Natural killer cell treated with Interleukin-12 subunit alpha and Interleukin-12 subunit beta and Interleukin-15 and Interleukin-18, amount 100 ng/mL, for 72 hours (primary cell): ENCODE results near the gene HMGCR. TPM values are rescaled to one million over a fixed set of nuclear protein-coding genes. Genes with fewer than 3 reads are reported as not detected.
A peak's percentile ranks its signal among the peaks of the same experiment; 100 is the strongest.

Source experiments
- ATAC-seq, 2 donors: fragments of 150-1000 bp; cut with Tn5 transposase in 1 of 2; sonication (Bioruptor Pico), chemical (Tn5 transposase) in 1 of 2; 2 replicates each; pipeline ENCODE4 v1.10.0; 2021
- DNase-seq: peaks from one replicate; pipeline ENCODE4 v3.0.0; 2022; ENCODE audit warnings: low spot score
- H3K27ac Mint-ChIP-seq, 2 donors: 1 replicate in 1 of 2; 2 replicates in 1 of 2; pipeline ENCODE4 v1.8.0; 2022; ENCODE audit warnings: mixed read lengths in 2 of 2, mild to moderate bottlenecking in 1 of 2, moderate library complexity in 1 of 2
- H3K27me3 Mint-ChIP-seq, 2 donors: 1 replicate in 1 of 2; 2 replicates in 1 of 2; pipeline ENCODE4 v1.8.0; 2022; ENCODE audit warnings: mixed read lengths in 2 of 2
- H3K36me3 Mint-ChIP-seq: one replicate; pipeline ENCODE4 v1.8.0; 2022; ENCODE audit warnings: mixed read lengths
- H3K4me1 Mint-ChIP-seq, 2 donors: 1 replicate in 1 of 2; 2 replicates in 1 of 2; pipeline ENCODE4 v1.8.0; 2022; ENCODE audit warnings: low read depth in 2 of 2, mixed read lengths in 2 of 2, mild to moderate bottlenecking in 1 of 2
- H3K4me3 Mint-ChIP-seq: one replicate; pipeline ENCODE4 v1.8.0; 2022; ENCODE audit warnings: mixed read lengths
- H3K9me3 Mint-ChIP-seq: 2 replicates; pipeline ENCODE4 v1.8.0; 2022; ENCODE audit warnings: mixed read lengths
- total RNA-seq, 2 donors: library from RNA; stranded (reverse); gene quantifications; one replicate each; pipeline ENCODE4 v1.2.3, GENCODE V29; 2022

The HMGCR gene
- total RNA-seq, 2 donors from 2014 or later = 78.5 to 110 TPM

- Mint-ChIP-seq H3K4me1 (peaks cover 6 to 9% of the 10 kb centered on the region in 2 donors), H3K9me3 (no peaks in the 10 kb centered on the region), H3K27ac (peak overlapping the region in 1 of 2 donors; percentile 70), H3K4me3 (no peak overlapping the region), H3K36me3 (peaks cover 48% of the 10 kb centered on the region), H3K27me3 (no peaks in the 10 kb centered on the region)
- ATAC-seq (no peak), DNase-seq (no peak)
Observed at GRCh38 chr5:75351139-75351926, 14.3 kb downstream of the HMGCR start.

GRCh38 chr5:75355236-75355635, 18.2 kb downstream of the HMGCR start:
- peaks cover 0 to 8% of the 10 kb centered on the region in 2 donors for H3K4me1 Mint-ChIP-seq
- H3K27ac Mint-ChIP-seq = no peak overlapping the region
- peaks cover 48% of the 10 kb centered on the region for H3K36me3 Mint-ChIP-seq
- H3K27me3 Mint-ChIP-seq = no peaks in the 10 kb centered on the region
- H3K4me3 Mint-ChIP-seq = no peak overlapping the region
- no peaks in the 10 kb centered on the region for H3K9me3 Mint-ChIP-seq
- DNase-seq (no peak), ATAC-seq (no peak)

- Mint-ChIP-seq H3K4me3 (no peak overlapping the region), H3K27ac (no peak overlapping the region), H3K9me3 (no peaks in the 10 kb centered on the region), H3K4me1 (peaks cover 0 to 4% of the 10 kb centered on the region in 2 donors), H3K27me3 (no peaks in the 10 kb centered on the region), H3K36me3 (peaks cover 39% of the 10 kb centered on the region)
- DNase-seq = no peak
- ATAC-seq = no peak
Observed at GRCh38 chr5:75356719-75357118, 19.7 kb downstream of the HMGCR start.

- DNase-seq (no peak), ATAC-seq (no peak)
- no peak overlapping the region for H3K27ac Mint-ChIP-seq
- peaks cover 32% of the 10 kb centered on the region for H3K36me3 Mint-ChIP-seq
- peaks cover 0 to 4% of the 10 kb centered on the region in 2 donors for H3K4me1 Mint-ChIP-seq
- no peak overlapping the region for H3K4me3 Mint-ChIP-seq
- H3K9me3 Mint-ChIP-seq = no peaks in the 10 kb centered on the region
- no peaks in the 10 kb centered on the region for H3K27me3 Mint-ChIP-seq
Observed at GRCh38 chr5:75358117-75358516, 21.1 kb downstream of the HMGCR start.

GRCh38 chr5:75361310-75361709, 24.3 kb downstream of the HMGCR start:
- DNase-seq = no peak
- no peaks in the 10 kb centered on the region for H3K27me3 Mint-ChIP-seq
- no peak overlapping the region for H3K4me3 Mint-ChIP-seq
- ATAC-seq = no peak
- peaks cover 24% of the 10 kb centered on the region for H3K36me3 Mint-ChIP-seq
- H3K27ac Mint-ChIP-seq = no peak overlapping the region
- peaks cover 0 to 4% of the 10 kb centered on the region in 2 donors for H3K4me1 Mint-ChIP-seq
- no peaks in the 10 kb centered on the region for H3K9me3 Mint-ChIP-seq

GRCh38 chr5:75362474-75362975, 25.5 kb downstream of the HMGCR start:
- ATAC-seq (no peak), DNase-seq (no peak)
- H3K36me3 Mint-ChIP-seq = peaks cover 14% of the 10 kb centered on the region
- H3K9me3 Mint-ChIP-seq = no peaks in the 10 kb centered on the region
- H3K4me3 Mint-ChIP-seq = no peak overlapping the region
- no peak overlapping the region for H3K27ac Mint-ChIP-seq
- H3K4me1 Mint-ChIP-seq = peaks cover 1 to 6% of the 10 kb centered on the region in 2 donors
- H3K27me3 Mint-ChIP-seq = no peaks in the 10 kb centered on the region

GRCh38 chr5:75363111-75363510, 26.1 kb downstream of the HMGCR start:
- Mint-ChIP-seq H3K27me3 (no peaks in the 10 kb centered on the region), H3K9me3 (no peaks in the 10 kb centered on the region), H3K4me1 (peaks cover 0 to 6% of the 10 kb centered on the region in 2 donors), H3K4me3 (no peak overlapping the region), H3K27ac (no peak overlapping the region), H3K36me3 (peaks cover 13% of the 10 kb centered on the region)
- ATAC-seq = no peak
- DNase-seq = no peak

GRCh38 chr5:75363726-75364495, 26.9 kb downstream of the HMGCR start:
- no peak for DNase-seq
- no peak overlapping the region for H3K27ac Mint-ChIP-seq
- H3K4me3 Mint-ChIP-seq = no peak overlapping the region
- no peak for ATAC-seq
- no peaks in the 10 kb centered on the region for H3K27me3 Mint-ChIP-seq
- peaks cover 13% of the 10 kb centered on the region for H3K36me3 Mint-ChIP-seq
- no peaks in the 10 kb centered on the region for H3K9me3 Mint-ChIP-seq
- H3K4me1 Mint-ChIP-seq = peaks cover 0 to 6% of the 10 kb centered on the region in 2 donors

- Mint-ChIP-seq H3K9me3 (no peaks in the 10 kb centered on the region), H3K4me3 (no peak overlapping the region), H3K4me1 (peaks cover 0 to 6% of the 10 kb centered on the region in 2 donors), H3K27ac (no peak overlapping the region), H3K36me3 (peaks cover 12% of the 10 kb centered on the region), H3K27me3 (no peaks in the 10 kb centered on the region)
- DNase-seq = no peak
- no peak for ATAC-seq
Observed at GRCh38 chr5:75364571-75365280, 27.7 kb downstream of the HMGCR start.

GRCh38 chr5:75365740-75366139, 28.7 kb downstream of the HMGCR start:
- no peaks in the 10 kb centered on the region for H3K27me3 Mint-ChIP-seq
- peaks cover 0 to 6% of the 10 kb centered on the region in 2 donors for H3K4me1 Mint-ChIP-seq
- no peak for DNase-seq
- H3K4me3 Mint-ChIP-seq = no peak overlapping the region
- no peak overlapping the region for H3K27ac Mint-ChIP-seq
- H3K9me3 Mint-ChIP-seq = no peaks in the 10 kb centered on the region
- ATAC-seq = no peak
- H3K36me3 Mint-ChIP-seq = peaks cover 1% of the 10 kb centered on the region

GRCh38 chr5:75366787-75367186, 29.8 kb downstream of the HMGCR start:
- H3K4me3 Mint-ChIP-seq = no peak overlapping the region
- ATAC-seq = no peak
- H3K27me3 Mint-ChIP-seq = no peaks in the 10 kb centered on the region
- peaks cover 0 to 6% of the 10 kb centered on the region in 2 donors for H3K4me1 Mint-ChIP-seq
- no peaks in the 10 kb centered on the region for H3K36me3 Mint-ChIP-seq
- DNase-seq = no peak
- peak overlapping the region in 1 of 2 donors; percentile 28 for H3K27ac Mint-ChIP-seq
- no peaks in the 10 kb centered on the region for H3K9me3 Mint-ChIP-seq

GRCh38 chr5:75367401-75367800, 30.4 kb downstream of the HMGCR start:
- H3K27ac Mint-ChIP-seq = peak overlapping the region in 1 of 2 donors; percentile 28

GRCh38 chr5:75368391-75368790, 31.4 kb downstream of the HMGCR start:
- DNase-seq (no peak), ATAC-seq (no peak)
- Mint-ChIP-seq H3K9me3 (no peaks in the 10 kb centered on the region), H3K4me1 (peaks cover 0 to 6% of the 10 kb centered on the region in 2 donors), H3K36me3 (no peaks in the 10 kb centered on the region), H3K4me3 (no peak overlapping the region), H3K27ac (no peak overlapping the region), H3K27me3 (no peaks in the 10 kb centered on the region)

More at GRCh38 chr5:75367401-75367800, 30.4 kb downstream of the HMGCR start:
- no peaks in the 10 kb centered on the region for H3K36me3 Mint-ChIP-seq
- DNase-seq (no peak), ATAC-seq (no peak)
- peaks cover 0 to 6% of the 10 kb centered on the region in 2 donors for H3K4me1 Mint-ChIP-seq
- H3K9me3 Mint-ChIP-seq = no peaks in the 10 kb centered on the region
- H3K27me3 Mint-ChIP-seq = no peaks in the 10 kb centered on the region
- H3K4me3 Mint-ChIP-seq = no peak overlapping the region
